ENCODE results near the gene PDK1.
"Not testable (repeated sequence)": the region's sequence is repeated elsewhere in the genome, so short reads cannot be mapped to it uniquely, and the experiment has no call there.

PDK1 gene

DNA sequence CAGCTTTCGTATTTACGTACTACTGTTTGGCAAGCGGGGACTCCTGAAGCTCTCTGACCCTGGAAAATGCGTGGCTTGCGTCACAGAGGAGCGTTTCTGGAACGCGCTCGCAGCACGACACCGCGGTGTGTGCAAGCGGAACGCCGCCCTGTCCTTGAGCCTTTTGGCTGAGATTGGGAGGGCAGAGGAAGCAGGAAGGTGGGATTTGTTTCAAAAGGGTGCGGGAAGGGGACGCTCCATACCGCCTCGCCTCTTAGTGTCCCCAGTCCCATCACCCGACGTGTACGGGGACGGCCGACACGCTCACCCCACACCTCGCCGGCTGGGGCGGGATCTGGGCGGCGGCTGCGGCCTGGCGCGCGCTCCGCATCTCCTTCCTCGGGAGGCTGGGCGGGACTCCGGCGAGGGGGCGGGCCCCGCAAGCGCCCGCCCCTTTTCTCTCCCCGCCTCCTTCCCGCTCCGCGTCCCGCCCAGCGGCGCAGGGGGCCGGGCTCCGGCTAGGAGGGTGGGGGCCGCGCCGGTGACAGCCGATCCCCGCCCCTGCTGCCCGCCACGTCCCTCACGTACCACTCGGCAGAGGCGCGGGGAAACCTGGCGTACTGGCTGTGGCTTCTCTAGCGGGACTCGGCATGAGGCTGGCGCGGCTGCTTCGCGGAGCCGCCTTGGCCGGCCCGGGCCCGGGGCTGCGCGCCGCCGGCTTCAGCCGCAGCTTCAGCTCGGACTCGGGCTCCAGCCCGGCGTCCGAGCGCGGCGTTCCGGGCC, at the start of gene PDK1:
Gene PDK1, plus strand, starts transcription at position 569 of the 762 bp plus-strand sequence. Its CDS starts 61 bp downstream, at position 630.
- Mint-ChIP-seq H3K4me3 (peak within 1 kb of the TSS; percentile 80), H3K27ac (peak within 1 kb of the TSS; percentile 86), H3K36me3 (ENCODE audit: low read depth) (peaks cover 33% of the 10 kb centered on the region), H3K9me3 (no peaks in the 10 kb centered on the region), H3K4me1 (ENCODE audit: low read depth) (peaks cover 38% of the 10 kb centered on the region), H3K27me3 (peaks cover 7% of the 10 kb centered on the region)
- intact Hi-C loops (cut with micrococcal nuclease), result loop anchor here (5.0 kb wide), 1 partner anchor 868 kb away; the partner anchor contains the start of gene DYNC1I2

DNA sequence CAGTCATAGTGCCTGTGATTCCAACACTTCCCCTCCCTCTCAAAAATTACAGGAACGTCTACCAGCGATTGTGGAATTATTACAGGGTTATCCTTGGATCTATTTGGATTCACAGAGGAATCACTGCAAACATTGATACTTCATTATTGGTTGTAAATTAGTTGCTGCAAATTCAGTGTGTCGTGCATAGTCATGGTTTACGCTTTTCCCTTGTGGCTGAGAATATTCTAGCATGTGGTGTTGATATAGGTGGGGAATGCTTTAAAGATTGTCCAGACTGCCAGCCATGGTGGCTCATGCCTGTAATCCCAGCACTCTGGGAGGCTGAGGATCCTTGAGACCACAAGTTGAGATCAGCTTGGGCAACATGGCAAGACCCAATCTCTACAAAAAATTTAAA, 48.7 kb upstream of the PDK1 start:
- intact Hi-C loops (cut with micrococcal nuclease), result no loop called here
- peaks cover 5% of the 10 kb centered on the region for H3K4me1 Mint-ChIP-seq (ENCODE audit: low read depth)

DNA sequence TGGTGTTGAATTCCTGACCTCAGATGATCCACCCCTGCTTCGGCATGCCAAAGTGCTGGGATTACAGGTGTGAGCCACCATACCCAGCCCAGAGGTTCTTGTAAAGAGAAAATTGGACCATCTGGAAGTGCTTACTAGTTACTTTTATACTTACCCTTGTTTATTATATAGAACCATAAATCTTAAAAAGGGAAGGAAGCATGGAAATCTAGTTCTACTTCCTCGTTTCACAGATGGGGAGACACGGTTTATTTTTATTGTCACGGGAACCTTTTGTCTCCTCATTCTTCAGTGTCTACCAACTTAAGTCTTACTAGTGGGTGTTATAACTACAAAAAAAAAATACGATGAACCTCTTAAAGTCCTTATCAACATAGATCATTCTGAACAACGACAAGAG, 45.8 kb upstream of the PDK1 start:
- H3K27ac Mint-ChIP-seq, result no peak overlapping the region
- intact Hi-C loops (cut with micrococcal nuclease), result no loop called here
- no peaks in the 10 kb centered on the region for H3K36me3 Mint-ChIP-seq (ENCODE audit: low read depth)
- no peak overlapping the region for H3K4me3 Mint-ChIP-seq
- H3K4me1 Mint-ChIP-seq (ENCODE audit: low read depth), result peaks cover 5% of the 10 kb centered on the region
- no peaks in the 10 kb centered on the region for H3K27me3 Mint-ChIP-seq
- peaks cover 32% of the 10 kb centered on the region for H3K9me3 Mint-ChIP-seq

More for the DNA sequence above, 48.7 kb upstream of the PDK1 start:
- H3K4me3 Mint-ChIP-seq, result no peak overlapping the region
- H3K27me3 Mint-ChIP-seq, result no peaks in the 10 kb centered on the region
- H3K27ac Mint-ChIP-seq, result no peak overlapping the region
- H3K36me3 Mint-ChIP-seq (ENCODE audit: low read depth), result no peaks in the 10 kb centered on the region
- peaks cover 4% of the 10 kb centered on the region for H3K9me3 Mint-ChIP-seq

DNA sequence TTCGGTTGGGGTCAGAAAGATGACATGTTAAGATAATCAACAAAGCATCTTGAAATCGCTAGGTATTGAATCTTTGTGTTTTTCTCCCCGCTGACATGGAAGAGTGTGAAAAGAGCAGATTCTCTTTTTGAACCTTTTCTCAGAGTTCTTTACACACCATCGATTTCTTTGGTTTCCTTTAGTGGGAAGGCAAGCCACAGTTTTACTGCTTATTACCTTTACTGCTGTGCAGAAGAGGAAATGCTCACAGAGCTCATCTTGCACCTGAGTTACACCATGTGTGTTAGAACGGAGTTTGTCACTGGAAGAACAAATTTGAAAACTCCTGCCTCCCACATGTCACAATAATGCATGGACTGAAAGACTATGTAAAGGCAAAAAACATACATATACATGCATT, 45.3 kb upstream of the PDK1 start:
- no peak overlapping the region for H3K27ac Mint-ChIP-seq
- intact Hi-C loops (cut with micrococcal nuclease), result no loop called here
- H3K4me1 Mint-ChIP-seq (ENCODE audit: low read depth), result peaks cover 5% of the 10 kb centered on the region
- peaks cover 32% of the 10 kb centered on the region for H3K9me3 Mint-ChIP-seq
- no peaks in the 10 kb centered on the region for H3K36me3 Mint-ChIP-seq (ENCODE audit: low read depth)
- no peak overlapping the region for H3K4me3 Mint-ChIP-seq
- H3K27me3 Mint-ChIP-seq, result no peaks in the 10 kb centered on the region

DNA sequence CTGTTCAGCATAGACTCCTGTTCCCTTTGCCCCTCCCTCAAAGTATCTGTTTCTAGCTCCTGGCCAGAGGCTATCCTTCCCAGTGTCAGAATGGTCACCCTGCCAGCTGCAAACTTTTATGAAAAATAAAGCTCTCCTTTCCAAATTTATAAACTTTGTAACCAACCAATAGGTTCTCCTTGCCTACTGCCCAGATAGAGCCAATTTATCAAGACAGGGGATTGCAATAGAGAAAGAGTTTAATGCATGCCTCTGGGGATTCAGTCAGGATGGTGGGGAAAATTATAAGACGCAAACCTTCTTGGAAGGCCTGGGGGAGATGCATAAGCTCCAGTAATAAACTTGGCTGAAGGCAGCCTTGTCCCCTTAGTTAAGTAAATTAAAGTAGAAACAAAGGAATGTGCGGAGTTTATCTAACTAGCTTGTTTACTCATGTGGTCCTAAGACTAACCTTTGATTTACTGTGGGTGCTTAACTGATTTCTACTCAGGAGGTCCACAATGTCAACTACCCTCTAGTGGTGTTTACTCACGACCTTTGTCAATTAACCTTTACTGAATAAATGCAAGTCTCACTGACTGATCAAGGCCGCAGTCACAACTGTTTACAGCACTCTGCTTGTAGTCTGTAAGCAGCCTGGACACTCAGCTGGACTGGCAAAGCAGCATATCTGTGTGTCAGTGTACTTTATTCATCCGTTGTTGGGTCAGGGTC, 42.9 kb upstream of the PDK1 start:
- Mint-ChIP-seq H3K27me3 (no peaks in the 10 kb centered on the region), H3K4me1 (ENCODE audit: low read depth) (peaks cover 11% of the 10 kb centered on the region)
- intact Hi-C loops (cut with micrococcal nuclease), result no loop called here

DNA sequence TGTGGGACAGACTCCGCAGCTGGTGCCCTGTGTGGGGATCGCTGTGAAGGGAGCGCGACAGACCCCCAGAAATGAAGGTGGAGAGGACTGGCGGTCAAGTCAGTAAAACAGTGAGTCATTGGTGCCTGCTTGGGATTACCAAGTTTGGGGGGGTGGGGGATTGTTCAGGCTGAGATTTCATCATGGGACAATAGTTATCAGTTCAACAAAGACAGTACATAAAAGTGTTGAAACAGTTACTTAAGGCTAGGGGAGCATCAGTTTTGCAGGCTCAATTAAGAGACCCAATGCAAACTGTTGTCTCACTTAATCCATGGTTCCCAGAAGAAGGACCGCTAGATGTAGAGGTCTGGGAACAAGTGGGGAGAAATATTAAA, 42.4 kb upstream of the PDK1 start:
- no peaks in the 10 kb centered on the region for H3K36me3 Mint-ChIP-seq (ENCODE audit: low read depth)
- H3K4me1 Mint-ChIP-seq (ENCODE audit: low read depth), result peaks cover 11% of the 10 kb centered on the region
- intact Hi-C loops (cut with micrococcal nuclease), result no loop called here
- H3K27me3 Mint-ChIP-seq, result no peaks in the 10 kb centered on the region
- peaks cover 32% of the 10 kb centered on the region for H3K9me3 Mint-ChIP-seq
- H3K4me3 Mint-ChIP-seq, result no peak overlapping the region
- H3K27ac Mint-ChIP-seq, result no peak overlapping the region

More for the DNA sequence above, 42.9 kb upstream of the PDK1 start:
- Mint-ChIP-seq H3K4me3 (no peak overlapping the region), H3K36me3 (ENCODE audit: low read depth) (no peaks in the 10 kb centered on the region), H3K9me3 (peaks cover 32% of the 10 kb centered on the region), H3K27ac (no peak overlapping the region)

DNA sequence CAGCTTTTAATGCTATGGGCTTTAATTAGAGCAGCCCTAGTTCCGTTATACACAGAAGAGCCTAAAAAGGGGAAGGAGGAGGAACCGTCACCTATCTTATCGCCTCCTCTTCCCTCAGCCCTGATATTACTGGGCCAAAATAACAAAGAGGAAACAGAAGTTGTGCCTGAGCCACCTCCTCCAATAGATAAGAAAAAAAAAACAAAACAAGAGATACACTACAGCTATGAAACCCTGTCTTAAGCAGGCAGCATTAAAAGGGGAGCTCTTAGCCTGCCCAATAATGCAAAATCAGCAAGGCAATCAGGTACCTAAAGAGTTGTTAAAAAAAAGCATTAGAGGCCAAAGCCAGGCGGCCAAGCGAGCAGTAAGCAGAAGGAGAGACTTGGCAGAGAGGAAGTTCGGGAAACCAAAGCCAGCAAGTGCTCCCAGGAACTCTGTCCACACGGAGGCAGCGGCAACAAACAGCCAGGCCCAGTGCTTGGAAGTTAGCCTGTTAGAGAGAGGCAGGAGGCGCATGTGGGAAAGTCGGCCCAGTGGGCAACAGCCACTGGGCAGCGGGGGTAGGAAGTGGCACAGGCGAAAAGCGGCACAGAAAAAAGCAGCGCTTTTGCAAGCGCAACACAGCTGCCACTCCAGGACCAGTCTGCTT, 41.8 kb upstream of the PDK1 start:
- intact Hi-C loops (cut with micrococcal nuclease), result no loop called here
- H3K4me3 Mint-ChIP-seq, result no peak overlapping the region
- H3K27ac Mint-ChIP-seq, result no peak overlapping the region
- H3K9me3 Mint-ChIP-seq, result peaks cover 35% of the 10 kb centered on the region
- no peaks in the 10 kb centered on the region for H3K36me3 Mint-ChIP-seq (ENCODE audit: low read depth)
- H3K4me1 Mint-ChIP-seq (ENCODE audit: low read depth), result peaks cover 11% of the 10 kb centered on the region
- no peaks in the 10 kb centered on the region for H3K27me3 Mint-ChIP-seq

DNA sequence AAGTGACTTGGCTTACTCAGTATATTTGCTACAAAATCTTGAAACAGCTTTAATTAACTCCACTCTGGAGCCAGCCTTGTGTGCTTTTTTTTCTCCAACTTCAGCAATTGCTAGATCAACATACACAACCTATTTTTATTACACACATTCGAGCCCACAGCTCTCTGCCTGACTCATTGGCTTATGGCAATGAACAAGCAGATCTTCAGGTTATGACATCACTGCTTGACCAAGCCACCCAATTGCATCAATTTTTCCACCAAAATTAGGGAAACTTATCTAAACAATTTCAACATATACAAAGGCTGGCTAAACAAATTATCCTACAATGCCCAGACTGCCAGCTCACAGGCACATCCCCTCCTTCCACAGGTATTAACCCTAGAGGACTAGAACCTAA, 39.6 kb upstream of the PDK1 start:
- no peaks in the 10 kb centered on the region for H3K36me3 Mint-ChIP-seq (ENCODE audit: low read depth)
- peaks cover 54% of the 10 kb centered on the region for H3K9me3 Mint-ChIP-seq
- no peak overlapping the region for H3K27ac Mint-ChIP-seq
- H3K27me3 Mint-ChIP-seq, result no peaks in the 10 kb centered on the region
- H3K4me3 Mint-ChIP-seq, result no peak overlapping the region
- H3K4me1 Mint-ChIP-seq (ENCODE audit: low read depth), result peaks cover 6% of the 10 kb centered on the region
- intact Hi-C loops (cut with micrococcal nuclease), result no loop called here

DNA sequence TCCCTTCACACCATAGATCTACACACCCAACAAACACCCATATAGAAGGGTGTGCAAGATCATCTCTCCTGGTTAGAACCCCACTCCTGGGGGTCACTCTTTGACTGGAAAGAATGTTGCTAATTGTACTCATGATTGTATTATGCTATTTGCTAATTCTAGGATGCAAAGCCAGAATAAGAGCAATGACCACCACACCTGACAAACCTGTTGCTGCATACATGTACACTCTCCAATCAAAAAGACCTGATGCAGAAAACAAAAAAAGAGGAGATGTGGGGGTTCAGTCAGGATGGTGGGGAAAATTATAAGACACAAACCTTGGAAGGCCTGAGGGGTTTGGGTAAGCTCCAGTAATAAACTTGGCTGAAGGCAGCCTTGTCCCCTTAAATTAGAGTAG, 36.9 kb upstream of the PDK1 start:
- no peaks in the 10 kb centered on the region for H3K36me3 Mint-ChIP-seq (ENCODE audit: low read depth)

DNA sequence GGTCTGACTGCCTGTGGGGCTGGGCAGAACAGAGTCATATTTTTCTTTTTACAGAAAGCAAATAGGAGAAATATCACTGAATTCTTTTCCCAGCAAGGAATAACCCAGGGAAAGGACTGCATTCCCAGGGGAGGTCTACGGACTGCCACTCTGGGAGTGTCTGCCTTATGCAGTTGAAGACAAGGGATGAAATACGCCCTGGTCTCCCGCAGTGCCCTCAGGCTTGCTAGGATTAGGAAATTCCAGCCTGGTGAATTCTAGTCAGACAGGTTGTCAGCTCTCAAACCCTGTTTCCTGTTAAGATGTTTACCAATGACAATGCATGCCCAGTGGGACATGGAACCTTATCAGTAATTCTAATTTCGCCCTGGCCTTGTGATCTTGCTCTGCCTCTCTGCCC, 30.3 kb upstream of the PDK1 start:
- Mint-ChIP-seq H3K27ac (no peak overlapping the region), H3K27me3 (no peaks in the 10 kb centered on the region), H3K4me1 (ENCODE audit: low read depth) (no peaks in the 10 kb centered on the region), H3K36me3 (ENCODE audit: low read depth) (peaks cover 11% of the 10 kb centered on the region), H3K9me3 (peaks cover 50% of the 10 kb centered on the region), H3K4me3 (no peak overlapping the region)
- intact Hi-C loops (cut with micrococcal nuclease), result no loop called here

More for the DNA sequence above, 36.9 kb upstream of the PDK1 start:
- Mint-ChIP-seq H3K27ac (no peak overlapping the region), H3K9me3 (peaks cover 32% of the 10 kb centered on the region), H3K27me3 (no peaks in the 10 kb centered on the region), H3K4me1 (ENCODE audit: low read depth) (peaks cover 6% of the 10 kb centered on the region), H3K4me3 (no peak overlapping the region)
- intact Hi-C loops (cut with micrococcal nuclease), result no loop called here

DNA sequence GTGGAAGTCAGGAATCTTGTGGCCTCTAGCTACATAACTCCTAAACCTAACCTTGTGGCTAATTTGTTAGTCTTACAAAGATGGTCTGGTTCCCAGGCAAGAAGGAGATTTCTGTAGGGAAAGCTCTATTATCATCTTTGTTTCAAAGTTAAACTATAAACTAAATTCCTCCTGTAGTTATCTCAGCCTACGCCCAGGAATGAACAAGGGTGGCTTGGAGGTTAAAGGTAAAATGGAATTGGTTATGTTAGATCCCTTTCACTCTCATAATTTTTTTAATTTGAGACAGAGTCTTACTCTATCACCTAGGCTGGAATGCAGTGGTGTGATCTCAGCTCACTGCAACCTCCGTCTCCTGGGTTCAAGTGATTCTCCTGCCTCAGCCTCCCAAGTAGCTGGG, 24.6 kb upstream of the PDK1 start:
- Mint-ChIP-seq H3K4me1 (ENCODE audit: low read depth) (no peaks in the 10 kb centered on the region), H3K27me3 (no peaks in the 10 kb centered on the region), H3K27ac (no peak overlapping the region), H3K36me3 (ENCODE audit: low read depth) (peaks cover 11% of the 10 kb centered on the region), H3K9me3 (peaks cover 58% of the 10 kb centered on the region), H3K4me3 (no peak overlapping the region)
- intact Hi-C loops (cut with micrococcal nuclease), result no loop called here

DNA sequence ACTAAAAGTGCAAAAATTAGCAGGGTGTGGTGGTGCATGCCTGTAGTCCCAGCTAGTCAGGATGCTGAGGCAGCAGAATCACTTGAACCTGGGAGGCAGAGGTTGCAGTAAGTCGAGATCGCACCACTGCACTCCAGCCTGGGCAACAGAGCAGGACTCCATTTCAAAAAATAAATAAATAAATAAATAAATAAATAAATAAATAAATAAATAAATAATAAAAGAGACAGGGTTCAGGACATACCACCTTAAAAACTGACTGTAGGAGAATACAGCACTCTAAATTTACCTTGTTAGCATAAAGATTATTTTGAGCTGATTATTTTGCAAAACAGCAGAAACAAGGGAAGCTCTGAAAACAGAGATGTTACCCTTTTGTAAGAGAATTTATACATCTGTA, 23.4 kb upstream of the PDK1 start:
- H3K4me1 Mint-ChIP-seq (ENCODE audit: low read depth); H3K4me3 Mint-ChIP-seq; H3K27ac Mint-ChIP-seq; intact Hi-C loops (cut with micrococcal nuclease); H3K27me3 Mint-ChIP-seq: not testable (repeated sequence)
- H3K9me3 Mint-ChIP-seq, result peaks cover 59% of the 10 kb centered on the region
- H3K36me3 Mint-ChIP-seq (ENCODE audit: low read depth), result peaks cover 11% of the 10 kb centered on the region

DNA sequence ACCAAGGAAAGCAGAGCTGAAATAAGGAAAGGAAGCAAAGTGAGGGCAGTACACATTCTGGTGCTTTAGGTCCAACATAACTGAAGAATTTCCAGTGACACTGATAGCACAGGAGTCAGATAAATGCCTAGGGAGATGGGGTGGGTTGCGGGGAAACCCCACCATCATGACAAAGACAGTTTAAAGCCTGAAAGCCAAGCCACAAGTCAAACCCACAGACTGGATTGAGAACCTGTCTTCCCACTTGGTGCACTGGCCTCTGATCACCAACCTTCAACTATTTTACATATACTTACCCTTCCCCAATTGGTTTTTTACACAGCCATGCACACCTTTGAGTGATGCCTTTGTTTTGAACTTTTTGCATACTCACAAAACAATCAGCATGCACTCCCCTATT, 22.2 kb upstream of the PDK1 start:
- H3K4me1 Mint-ChIP-seq (ENCODE audit: low read depth), result no peaks in the 10 kb centered on the region
- H3K9me3 Mint-ChIP-seq, result peaks cover 60% of the 10 kb centered on the region
- intact Hi-C loops (cut with micrococcal nuclease), result no loop called here
- peaks cover 11% of the 10 kb centered on the region for H3K36me3 Mint-ChIP-seq (ENCODE audit: low read depth)
- no peak overlapping the region for H3K27ac Mint-ChIP-seq
- no peak overlapping the region for H3K4me3 Mint-ChIP-seq
- H3K27me3 Mint-ChIP-seq, result no peaks in the 10 kb centered on the region

DNA sequence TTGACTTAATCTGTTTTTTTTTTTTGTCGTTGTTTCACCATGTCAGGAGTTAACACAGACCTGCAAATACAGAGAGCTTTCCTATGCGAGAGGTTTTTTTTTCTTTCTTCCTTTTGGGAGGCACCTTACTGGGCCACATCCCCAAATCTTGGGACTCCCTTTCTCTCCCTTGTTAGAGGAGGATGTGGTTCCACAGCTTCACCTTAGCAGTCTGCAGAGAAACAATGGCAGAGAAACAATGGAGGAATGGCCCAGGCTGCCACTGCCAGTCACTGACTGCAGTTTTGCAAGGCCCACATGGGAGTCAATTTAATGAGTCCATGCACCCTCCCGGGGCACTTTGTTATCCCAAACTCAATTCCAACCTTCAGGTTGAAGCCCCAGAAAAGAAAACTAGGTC, 20.8 kb upstream of the PDK1 start:
- Mint-ChIP-seq H3K4me1 (ENCODE audit: low read depth) (no peaks in the 10 kb centered on the region), H3K36me3 (ENCODE audit: low read depth) (peaks cover 3% of the 10 kb centered on the region), H3K9me3 (peaks cover 56% of the 10 kb centered on the region), H3K27me3 (no peaks in the 10 kb centered on the region), H3K4me3 (no peak overlapping the region), H3K27ac (no peak overlapping the region)
- intact Hi-C loops (cut with micrococcal nuclease), result no loop called here

Measured in dendritic cell treated with granulocyte-macrophage colony-stimulating factor and Interleukin-4, amounts not matched to agents 40 ng/mL and 50 ng/mL, for 4 days (primary cell).